GM15510 (cell line): ENCODE results near the gene TDRD9.

Experiments
- POLR2A ChIP-seq: IDR thresholded peaks from 3 replicates; pipeline ENCODE4 v1.6.1; 2011; ENCODE audit warnings: borderline replicate concordance; ENCODE audit not compliant: insufficient read length; ENCODE audit errors: extremely low read depth

Gene TDRD9

GRCh38 chr14:103928011-103928890, at the start of gene TDRD9:
Gene TDRD9, plus strand, starts transcription at chr14:103928456. Its CDS starts 54 bp downstream, at chr14:103928510.
- no peak for TF ChIP-seq POLR2A

DNA sequence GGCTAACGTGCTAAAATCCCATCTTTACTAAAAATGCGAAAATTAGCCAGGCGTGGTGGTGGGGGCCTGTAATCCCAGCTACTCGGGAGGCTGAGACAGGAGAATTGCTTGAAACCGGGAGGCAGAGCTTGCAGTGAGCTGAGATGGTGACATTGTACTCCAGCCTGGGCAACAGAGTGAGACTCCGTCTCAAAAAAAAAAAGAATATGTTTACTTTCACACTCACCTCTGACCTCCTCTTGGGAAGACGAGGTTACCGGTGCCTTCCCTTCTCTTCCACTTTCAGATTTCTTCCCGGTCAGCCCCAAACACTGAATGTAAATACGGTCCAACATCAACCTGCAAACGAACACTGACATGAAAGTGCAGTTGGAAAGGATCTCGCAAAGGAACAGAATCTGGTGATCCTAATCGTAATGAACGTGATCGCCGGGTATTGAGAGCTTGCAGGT, 49.1 kb upstream of the TDRD9 start:
- TF ChIP-seq POLR2A = no peak

- no peak for TF ChIP-seq POLR2A
Observed at GRCh38 chr14:103879570-103880347, 48.5 kb upstream of the TDRD9 start.

DNA sequence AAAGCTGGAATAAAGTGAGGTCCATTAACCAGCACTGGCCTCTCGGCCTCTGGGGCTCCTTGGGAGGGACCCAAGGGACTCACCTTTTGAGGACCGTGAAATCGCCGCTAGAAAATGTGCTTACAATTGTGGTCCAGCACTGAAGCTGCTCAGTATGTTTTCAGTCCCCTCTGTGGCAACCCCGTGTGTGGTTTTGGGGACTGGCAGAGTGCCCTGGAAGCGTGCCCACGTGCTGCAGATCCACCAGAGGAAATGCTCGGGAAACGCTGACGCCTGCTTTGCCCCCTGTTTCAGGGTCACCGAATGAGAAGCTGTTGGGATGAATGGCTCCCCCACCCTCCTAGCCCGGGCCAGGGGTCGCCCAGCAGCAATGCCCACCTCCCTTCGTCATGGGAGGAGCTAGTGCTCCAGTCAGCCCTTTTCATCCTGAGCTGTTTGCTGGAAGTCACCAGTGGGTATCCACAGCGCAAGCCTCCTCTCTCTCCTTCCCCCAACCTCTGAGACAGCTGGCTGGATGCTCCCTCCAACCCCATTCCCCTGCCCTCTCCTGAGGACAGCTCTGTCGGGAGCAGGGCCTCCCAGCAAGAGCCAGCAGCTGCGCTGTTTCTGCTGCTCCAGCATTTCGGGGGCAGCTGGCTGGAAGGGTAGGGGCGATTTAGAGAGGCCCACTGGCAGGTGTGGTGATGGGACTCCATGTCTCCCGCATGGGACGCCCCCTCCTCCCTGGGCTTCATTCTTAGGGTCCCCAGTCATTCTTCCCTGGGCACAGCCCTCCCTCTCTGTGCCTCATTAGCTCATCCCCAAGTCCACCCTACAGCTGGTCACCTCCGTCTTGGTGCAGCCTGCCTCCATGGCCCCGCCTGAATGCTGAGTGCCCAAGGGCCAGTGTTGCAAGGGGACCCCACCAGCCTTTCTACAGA, 47.6 kb upstream of the TDRD9 start:
- no peak for TF ChIP-seq POLR2A

GRCh38 chr14:103881268-103882201, 46.7 kb upstream of the TDRD9 start:
- no peak for TF ChIP-seq POLR2A

GRCh38 chr14:103882503-103883262, 45.6 kb upstream of the TDRD9 start:
- TF ChIP-seq POLR2A = no peak

DNA sequence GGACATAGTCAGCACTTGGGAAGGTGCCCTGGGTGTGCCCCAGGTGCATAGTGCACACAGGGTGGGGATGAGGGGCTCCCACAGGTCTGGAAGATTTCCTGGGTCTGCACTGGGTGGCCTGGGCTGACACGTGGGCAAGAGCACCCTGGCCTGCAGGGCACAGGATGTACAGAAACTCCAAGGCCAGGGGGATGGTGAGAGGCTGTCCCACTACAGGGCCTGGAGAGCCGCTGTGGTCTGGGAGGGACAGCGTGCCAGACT, 45.1 kb upstream of the TDRD9 start:
- TF ChIP-seq POLR2A = no peak

- TF ChIP-seq POLR2A = no peak
Observed at GRCh38 chr14:103884854-103885253, 43.4 kb upstream of the TDRD9 start.

GRCh38 chr14:103885509-103885932, 42.7 kb upstream of the TDRD9 start:
- no peak for TF ChIP-seq POLR2A

DNA sequence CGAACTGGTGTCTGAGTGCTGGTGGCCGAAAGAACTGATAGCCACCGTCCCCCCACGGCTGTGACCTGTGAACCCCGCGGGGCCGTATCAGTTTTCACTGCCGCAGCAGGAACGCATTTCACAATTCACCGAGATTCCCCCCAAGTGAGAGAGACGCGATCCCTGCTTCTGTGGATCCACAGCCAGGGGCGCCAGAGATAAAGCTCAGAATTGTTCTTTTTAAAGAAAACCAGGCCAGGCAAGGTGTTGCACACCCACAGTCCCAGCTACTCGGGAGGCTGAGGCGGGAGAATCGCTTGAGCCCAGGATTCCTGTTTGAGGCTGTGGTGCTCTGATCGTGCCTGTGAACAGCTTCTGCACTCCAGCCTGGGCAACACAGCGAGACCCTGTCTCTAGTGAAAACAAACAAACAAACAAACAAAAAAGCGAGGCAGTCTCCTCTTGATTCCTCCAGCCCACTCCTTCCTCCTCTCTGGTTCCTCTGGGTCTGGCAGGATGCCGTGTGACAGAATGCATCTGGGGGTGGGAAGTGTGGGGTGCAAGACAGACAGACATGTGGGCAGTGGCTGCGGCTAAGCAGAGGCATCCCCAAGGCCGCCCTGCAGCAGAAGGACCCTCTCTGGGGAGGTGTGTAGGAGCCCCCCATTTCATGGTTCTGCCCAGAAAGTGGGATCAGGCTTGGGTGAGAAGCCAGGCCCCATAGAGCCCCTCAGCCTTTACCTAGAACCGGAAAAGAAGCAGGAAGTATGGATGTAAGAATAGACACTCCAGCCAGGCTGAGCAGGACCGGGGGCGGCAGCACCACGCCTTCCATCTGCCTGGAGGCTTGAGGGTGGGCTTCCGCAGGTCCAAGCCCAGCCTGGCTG, 41.7 kb upstream of the TDRD9 start:
- TF ChIP-seq POLR2A = no peak

DNA sequence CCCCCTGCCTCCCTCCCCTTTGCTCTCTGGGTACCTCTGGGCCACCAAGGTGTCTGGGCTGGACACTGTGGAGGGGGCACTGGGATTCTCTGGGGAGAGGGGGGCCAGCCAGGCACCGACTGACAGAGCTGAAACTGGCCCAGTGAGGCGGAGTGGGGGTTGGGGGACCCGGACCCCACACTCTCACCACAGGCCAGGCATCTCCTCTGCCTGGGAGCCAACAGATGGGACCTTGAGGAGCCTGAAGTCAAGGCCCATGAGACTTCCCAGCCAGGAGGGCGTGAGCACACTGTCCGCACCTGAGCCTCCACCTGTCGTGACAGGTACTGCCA, 41.1 kb upstream of the TDRD9 start:
- TF ChIP-seq POLR2A = no peak

- no peak for TF ChIP-seq POLR2A
Observed at GRCh38 chr14:103887557-103888115, 40.6 kb upstream of the TDRD9 start.
